Naive B cell (primary cell): Measurements from ENCODE around the gene TMEFF1. TPM values are rescaled to one million over a fixed set of nuclear protein-coding genes. Genes with fewer than 3 reads are reported as not detected.

Source experiments
- ATAC-seq, 2 donors: fragments of 150-1000 bp; cut with Tn5 transposase; 2 replicates each; pipeline ENCODE4 v1.10.0; 2021; ENCODE audit warnings: low read depth in 2 of 2, mild to moderate bottlenecking in 2 of 2, moderate library complexity in 2 of 2
- DNase-seq: peaks from one replicate; pipeline ENCODE4 v3.0.0; 2022
- H3K27ac Mint-ChIP-seq, 6 donors: one replicate each; pipeline ENCODE4 v1.8.0; 2020 to 2022; ENCODE audit warnings: mild to moderate bottlenecking in 6 of 6, mixed read lengths in 6 of 6, moderate library complexity in 5 of 6, inconsistent platforms in 2 of 6
- H3K27me3 Mint-ChIP-seq, 3 donors: one replicate each; pipeline ENCODE4 v1.8.0; 2021 to 2022; ENCODE audit warnings: mixed read lengths in 3 of 3, mild to moderate bottlenecking in 1 of 3
- H3K36me3 Mint-ChIP-seq, 2 donors: one replicate each; pipeline ENCODE4 v1.8.0; 2020 to 2022; ENCODE audit warnings: mixed read lengths in 2 of 2, inconsistent platforms in 1 of 2, mild to moderate bottlenecking in 1 of 2
- H3K4me1 Mint-ChIP-seq, 3 donors: one replicate each; pipeline ENCODE4 v1.8.0; 2020 to 2022; ENCODE audit warnings: mixed read lengths in 3 of 3, inconsistent platforms in 1 of 3, mild to moderate bottlenecking in 1 of 3, moderate library complexity in 1 of 3
- H3K4me3 Mint-ChIP-seq, 8 donors: one replicate each; pipeline ENCODE4 v1.8.0; 2020 to 2022; ENCODE audit warnings: mild to moderate bottlenecking in 8 of 8, mixed read lengths in 8 of 8, moderate library complexity in 8 of 8, inconsistent platforms in 2 of 8
- H3K9me3 Mint-ChIP-seq, 7 donors: one replicate each; pipeline ENCODE4 v1.8.0; 2020 to 2022; ENCODE audit warnings: mixed read lengths in 7 of 7, mild to moderate bottlenecking in 5 of 7, inconsistent platforms in 2 of 7, moderate library complexity in 1 of 7
- polyA plus RNA-seq, 6 donors: library from polyadenylated mRNA; unstranded; fragments of 300-500 nt; fragmentation: Illumina TruSeq; gene quantifications; one replicate each; pipeline ENCODE4 v1.2.3, GENCODE V29; 2021; ENCODE audit warnings: low read depth in 6 of 6

The TMEFF1 gene
- polyA plus RNA-seq, 6 donors from 2014 or later, result not detected

GRCh38 chr9:100577776-100578448, 105.0 kb downstream of the TMEFF1 start, which contains the start of gene CAVIN4:
CAVIN4 (plus strand) TSS chr9:100578079; CDS start chr9:100578144, 65 bp downstream.
- DNase-seq (no peak), ATAC-seq (no peak)
- no peaks in the 10 kb centered on the region for H3K4me1 Mint-ChIP-seq
- H3K9me3 Mint-ChIP-seq, result no peaks in the 10 kb centered on the region
- peaks cover 0 to 4% of the 10 kb centered on the region in 2 donors for H3K36me3 Mint-ChIP-seq
- no peaks in the 10 kb centered on the region for H3K27me3 Mint-ChIP-seq
- no peak within 1 kb of the TSS for H3K27ac Mint-ChIP-seq
- H3K4me3 Mint-ChIP-seq, result no peak within 1 kb of the TSS

- DNase-seq (no peak), ATAC-seq (no peak)
- no peaks in the 10 kb centered on the region for H3K4me1 Mint-ChIP-seq
- no peak overlapping the region for H3K4me3 Mint-ChIP-seq
- peaks cover 0 to 4% of the 10 kb centered on the region in 2 donors for H3K36me3 Mint-ChIP-seq
- H3K27me3 Mint-ChIP-seq, result no peaks in the 10 kb centered on the region
- no peaks in the 10 kb centered on the region for H3K9me3 Mint-ChIP-seq
- no peak overlapping the region for H3K27ac Mint-ChIP-seq
Measured at GRCh38 chr9:100578610-100579009, 105.7 kb downstream of the TMEFF1 start.

GRCh38 chr9:100579665-100580064, 106.7 kb downstream of the TMEFF1 start:
- no peaks in the 10 kb centered on the region for H3K4me1 Mint-ChIP-seq
- H3K4me3 Mint-ChIP-seq, result no peak overlapping the region
- no peaks in the 10 kb centered on the region for H3K36me3 Mint-ChIP-seq
- no peaks in the 10 kb centered on the region for H3K9me3 Mint-ChIP-seq
- peak overlapping the region in 1 of 6 donors; percentile 14 for H3K27ac Mint-ChIP-seq
- no peaks in the 10 kb centered on the region for H3K27me3 Mint-ChIP-seq
- no peak for ATAC-seq
- no peak for DNase-seq

GRCh38 chr9:100580257-100580656, 107.3 kb downstream of the TMEFF1 start:
- no peak overlapping the region for H3K4me3 Mint-ChIP-seq
- H3K36me3 Mint-ChIP-seq, result no peaks in the 10 kb centered on the region
- no peaks in the 10 kb centered on the region for H3K27me3 Mint-ChIP-seq
- no peaks in the 10 kb centered on the region for H3K4me1 Mint-ChIP-seq
- ATAC-seq, result no peak
- DNase-seq, result no peak
- no peaks in the 10 kb centered on the region for H3K9me3 Mint-ChIP-seq
- H3K27ac Mint-ChIP-seq, result peak overlapping the region in 2 of 6 donors; percentile 15 to 40

GRCh38 chr9:100581081-100581480, 108.1 kb downstream of the TMEFF1 start:
- no peak for ATAC-seq
- Mint-ChIP-seq H3K9me3 (no peaks in the 10 kb centered on the region), H3K4me1 (no peaks in the 10 kb centered on the region), H3K27me3 (no peaks in the 10 kb centered on the region), H3K4me3 (no peak overlapping the region), H3K36me3 (no peaks in the 10 kb centered on the region), H3K27ac (no peak overlapping the region)
- no peak for DNase-seq

GRCh38 chr9:100581661-100582060, 108.7 kb downstream of the TMEFF1 start:
- Mint-ChIP-seq H3K4me3 (no peak overlapping the region), H3K27me3 (no peaks in the 10 kb centered on the region)
- ATAC-seq, result no peak

GRCh38 chr9:100583014-100583802, 110.3 kb downstream of the TMEFF1 start:
- H3K27me3 Mint-ChIP-seq, result no peaks in the 10 kb centered on the region
- no peaks in the 10 kb centered on the region for H3K9me3 Mint-ChIP-seq
- H3K36me3 Mint-ChIP-seq, result no peaks in the 10 kb centered on the region
- DNase-seq (no peak), ATAC-seq (no peak)
- H3K4me3 Mint-ChIP-seq, result no peak overlapping the region
- no peaks in the 10 kb centered on the region for H3K4me1 Mint-ChIP-seq
- H3K27ac Mint-ChIP-seq, result no peak overlapping the region

More at GRCh38 chr9:100581661-100582060, 108.7 kb downstream of the TMEFF1 start:
- no peak for DNase-seq
- H3K27ac Mint-ChIP-seq, result peak overlapping the region in 1 of 6 donors; percentile 73
- H3K4me1 Mint-ChIP-seq, result no peaks in the 10 kb centered on the region
- H3K36me3 Mint-ChIP-seq, result no peaks in the 10 kb centered on the region
- no peaks in the 10 kb centered on the region for H3K9me3 Mint-ChIP-seq

- Mint-ChIP-seq H3K36me3 (no peaks in the 10 kb centered on the region), H3K27me3 (no peaks in the 10 kb centered on the region), H3K4me1 (no peaks in the 10 kb centered on the region), H3K27ac (no peak overlapping the region), H3K9me3 (no peaks in the 10 kb centered on the region), H3K4me3 (no peak overlapping the region)
- no peak for ATAC-seq
- no peak for DNase-seq
Measured at GRCh38 chr9:100584951-100585350, 112.0 kb downstream of the TMEFF1 start.

- no peaks in the 10 kb centered on the region for H3K9me3 Mint-ChIP-seq
- ATAC-seq (no peak), DNase-seq (no peak)
- no peaks in the 10 kb centered on the region for H3K4me1 Mint-ChIP-seq
- no peaks in the 10 kb centered on the region for H3K36me3 Mint-ChIP-seq
- no peak overlapping the region for H3K4me3 Mint-ChIP-seq
- H3K27ac Mint-ChIP-seq, result no peak overlapping the region
- no peaks in the 10 kb centered on the region for H3K27me3 Mint-ChIP-seq
Measured at GRCh38 chr9:100586093-100586492, 113.1 kb downstream of the TMEFF1 start.

- ATAC-seq (no peak), DNase-seq (no peak)
- Mint-ChIP-seq H3K27ac (no peak overlapping the region), H3K4me1 (no peaks in the 10 kb centered on the region), H3K36me3 (no peaks in the 10 kb centered on the region), H3K4me3 (no peak overlapping the region), H3K27me3 (no peaks in the 10 kb centered on the region), H3K9me3 (no peaks in the 10 kb centered on the region)
Measured at GRCh38 chr9:100587375-100587774, 114.4 kb downstream of the TMEFF1 start.

GRCh38 chr9:100589582-100589981, 116.6 kb downstream of the TMEFF1 start:
- H3K27me3 Mint-ChIP-seq, result no peaks in the 10 kb centered on the region
- H3K4me1 Mint-ChIP-seq, result no peaks in the 10 kb centered on the region
- no peak overlapping the region for H3K27ac Mint-ChIP-seq
- no peaks in the 10 kb centered on the region for H3K36me3 Mint-ChIP-seq
- H3K4me3 Mint-ChIP-seq, result no peak overlapping the region
- ATAC-seq (no peak), DNase-seq (no peak)
- no peaks in the 10 kb centered on the region for H3K9me3 Mint-ChIP-seq

- H3K9me3 Mint-ChIP-seq, result no peaks in the 10 kb centered on the region
- no peak overlapping the region for H3K4me3 Mint-ChIP-seq
- H3K27ac Mint-ChIP-seq, result no peak overlapping the region
- DNase-seq (no peak), ATAC-seq (no peak)
- H3K4me1 Mint-ChIP-seq, result peaks cover 0 to under 1% (median 0%) of the 10 kb centered on the region in 3 donors
- H3K36me3 Mint-ChIP-seq, result no peaks in the 10 kb centered on the region
- no peaks in the 10 kb centered on the region for H3K27me3 Mint-ChIP-seq
Measured at GRCh38 chr9:100590481-100590880, 117.5 kb downstream of the TMEFF1 start.

- Mint-ChIP-seq H3K36me3 (no peaks in the 10 kb centered on the region), H3K27me3 (no peaks in the 10 kb centered on the region), H3K4me3 (no peak overlapping the region), H3K9me3 (no peaks in the 10 kb centered on the region), H3K27ac (no peak overlapping the region), H3K4me1 (peaks cover 0 to 5% (median 0%) of the 10 kb centered on the region in 3 donors)
- ATAC-seq (no peak), DNase-seq (no peak)
Measured at GRCh38 chr9:100591139-100591538, 118.2 kb downstream of the TMEFF1 start.
